H9 (cell line): ENCODE measurements around the gene HNF1B. TPM values are rescaled to one million over a fixed set of nuclear protein-coding genes. Genes with fewer than 3 reads are reported as not detected.

Experiments
- DNase-seq: peaks from one replicate; pipeline ENCODE4 v3.0.0-alpha.2; 2017
- H2AFZ ChIP-seq: one replicate; pipeline ENCODE4 v1.6.1; 2013; ENCODE audit warnings: mild to moderate bottlenecking, low read length, control low read depth, moderate library complexity
- H2AK5ac ChIP-seq: 2 replicates; pipeline ENCODE4 v1.6.1; 2013; ENCODE audit warnings: low read length, control low read depth, mixed read lengths; ENCODE audit not compliant: insufficient read length
- H2BK120ac ChIP-seq: one replicate; pipeline ENCODE4 v1.6.1; 2013; ENCODE audit warnings: low read depth, mild to moderate bottlenecking, low read length, control low read depth, inconsistent platforms; ENCODE audit not compliant: poor library complexity, severe bottlenecking
- H2BK12ac ChIP-seq: 2 replicates; pipeline ENCODE4 v1.6.1; 2013; ENCODE audit warnings: low read length, control low read depth, mixed read lengths, low read depth; ENCODE audit not compliant: insufficient read length
- H2BK15ac ChIP-seq: 2 replicates; pipeline ENCODE4 v1.6.1; 2013; ENCODE audit warnings: low read depth, low read length, control low read depth
- H2BK20ac ChIP-seq: one replicate; pipeline ENCODE4 v1.6.1; 2013; ENCODE audit warnings: low read depth, mild to moderate bottlenecking, low read length, control low read depth, inconsistent platforms; ENCODE audit not compliant: poor library complexity, severe bottlenecking
- H2BK5ac ChIP-seq: 2 replicates; pipeline ENCODE4 v1.6.1; 2013; ENCODE audit warnings: low read length, control low read depth, mixed read lengths; ENCODE audit not compliant: insufficient read length
- H3K14ac ChIP-seq: 2 replicates; pipeline ENCODE4 v1.6.1; 2013; ENCODE audit warnings: low read length, control low read depth; ENCODE audit not compliant: insufficient read depth
- H3K18ac ChIP-seq: 2 replicates; pipeline ENCODE4 v1.6.1; 2013; ENCODE audit warnings: low read depth, mild to moderate bottlenecking, mixed read lengths, low read length, control low read depth; ENCODE audit not compliant: insufficient read length
- H3K23ac ChIP-seq: 2 replicates; pipeline ENCODE4 v1.6.1; 2013; ENCODE audit warnings: low read length, control low read depth, mixed read lengths, low read depth; ENCODE audit not compliant: insufficient read length
- H3K23me2 ChIP-seq: 2 replicates; pipeline ENCODE4 v1.6.1; 2013; ENCODE audit warnings: low read depth, mild to moderate bottlenecking, mixed read lengths, low read length, control low read depth; ENCODE audit not compliant: insufficient read length, poor library complexity, severe bottlenecking
- H3K27ac ChIP-seq: 2 replicates; pipeline ENCODE4 v1.5.1; 2013; ENCODE audit warnings: low read length, control low read depth, mixed read lengths, low read depth; ENCODE audit not compliant: insufficient read length
- H3K27me3 ChIP-seq: 2 replicates; pipeline ENCODE4 v1.6.1; 2013; ENCODE audit warnings: low read length, control low read depth, inconsistent platforms; ENCODE audit not compliant: insufficient read depth
- H3K4ac ChIP-seq: 2 replicates; pipeline ENCODE4 v1.6.1; 2013; ENCODE audit warnings: low read depth, mild to moderate bottlenecking, control low read depth, inconsistent platforms, low read length, moderate library complexity
- H3K4me1 ChIP-seq: 2 replicates; pipeline ENCODE4 v1.6.1; 2013; ENCODE audit warnings: low read length, control low read depth, inconsistent platforms; ENCODE audit not compliant: insufficient read depth
- H3K4me2 ChIP-seq: 2 replicates; pipeline ENCODE4 v1.6.1; 2013; ENCODE audit warnings: low read length, control low read depth, mixed read lengths; ENCODE audit not compliant: insufficient read length, insufficient read depth
- H3K56ac ChIP-seq: 2 replicates; pipeline ENCODE4 v1.6.1; 2013; ENCODE audit warnings: low read depth, mild to moderate bottlenecking, mixed read lengths, low read length, control low read depth; ENCODE audit not compliant: insufficient read length
- H3K79me1 ChIP-seq: 2 replicates; pipeline ENCODE4 v1.6.1; 2013; ENCODE audit warnings: low read depth, mild to moderate bottlenecking, moderate library complexity, low read length, control low read depth, inconsistent platforms; ENCODE audit not compliant: insufficient read depth, poor library complexity, severe bottlenecking
- H3K79me2 ChIP-seq: 2 replicates; pipeline ENCODE4 v1.6.1; 2013; ENCODE audit warnings: low read length, control low read depth, inconsistent platforms; ENCODE audit not compliant: insufficient read depth
- H3K9ac ChIP-seq: 2 replicates; pipeline ENCODE4 v1.6.1; 2013; ENCODE audit warnings: low read length, control low read depth, mixed read lengths; ENCODE audit not compliant: insufficient read length; ENCODE audit errors: extremely low read depth
- H3K9me3 ChIP-seq: one replicate; pipeline ENCODE4 v1.6.1; 2013; ENCODE audit warnings: low read depth, low read length, inconsistent platforms; ENCODE audit not compliant: control insufficient read depth
- H3T11ph ChIP-seq: one replicate; pipeline ENCODE4 v1.6.1; 2013; ENCODE audit warnings: mild to moderate bottlenecking, low read length, control low read depth, inconsistent platforms
- H4K20me1 ChIP-seq: one replicate; pipeline ENCODE4 v1.6.1; 2013; ENCODE audit not compliant: control insufficient read depth, insufficient read length, insufficient read depth
- H4K5ac ChIP-seq: 2 replicates; pipeline ENCODE4 v1.6.1; 2013; ENCODE audit warnings: low read depth, mild to moderate bottlenecking, mixed read lengths, low read length, control low read depth; ENCODE audit not compliant: insufficient read length
- H4K8ac ChIP-seq: replicated peaks from 2 replicates; pipeline ENCODE4 v1.6.1; 2013; ENCODE audit warnings: low read length, control low read depth, mixed read lengths, low read depth; ENCODE audit not compliant: insufficient read length
- H4K91ac ChIP-seq: 2 replicates; pipeline ENCODE4 v1.6.1; 2013; ENCODE audit warnings: low read depth, mild to moderate bottlenecking, moderate library complexity, mixed read lengths, low read length, control low read depth; ENCODE audit not compliant: insufficient read length
- H3K27ac Mint-ChIP-seq, 3 experiments: 2 replicates in 2 of 3; 3 replicates in 1 of 3; pipeline ENCODE4 v1.8.0; 2020 to 2021; ENCODE audit warnings: mixed read lengths in 3 of 3, mild to moderate bottlenecking in 1 of 3, moderate library complexity in 1 of 3
- H3K27me3 Mint-ChIP-seq: 2 replicates; pipeline ENCODE4 v1.8.0; 2021; ENCODE audit warnings: low read depth, mild to moderate bottlenecking, moderate library complexity, mixed read lengths
- H3K36me3 Mint-ChIP-seq, 3 experiments: 2 replicates in 2 of 3; 3 replicates in 1 of 3; pipeline ENCODE4 v1.8.0; 2020 to 2021; ENCODE audit warnings: low read depth in 3 of 3, mixed read lengths in 3 of 3; ENCODE audit not compliant: insufficient read depth in 1 of 3
- H3K4me1 Mint-ChIP-seq, 2 experiments: 2 replicates each; pipeline ENCODE4 v1.8.0; 2020; ENCODE audit warnings: mixed read lengths in 2 of 2
- H3K4me3 Mint-ChIP-seq, 2 experiments: 2 replicates in 1 of 2; 3 replicates in 1 of 2; pipeline ENCODE4 v1.8.0; 2020 to 2021; ENCODE audit warnings: mild to moderate bottlenecking in 2 of 2, mixed read lengths in 2 of 2, moderate library complexity in 1 of 2
- H3K9me3 Mint-ChIP-seq, 2 experiments: 2 replicates in 1 of 2; 3 replicates in 1 of 2; pipeline ENCODE4 v1.8.0; 2020; ENCODE audit warnings: mild to moderate bottlenecking in 2 of 2, mixed read lengths in 2 of 2, moderate library complexity in 1 of 2
- CTCF ChIP-seq: fragments of 200-600 bp; sonication (generic); conservative IDR thresholded peaks from 3 replicates; pipeline ENCODE4 v1.8.0; 2021; ENCODE audit warnings: antibody characterized with exemption, mild to moderate bottlenecking
- WGBS: extraction: QIAGEN DNeasy Blood & Tissue Kit; methylation state at CpG from one replicate; pipeline ENCODE4 v1.1.7; 2013; ENCODE audit warnings: missing lambda C conversion rate, low lambda C conversion rate, mixed read lengths; ENCODE audit not compliant: insufficient read length; ENCODE audit errors: extremely low coverage; 5-methylcytosine and 5-hydroxymethylcytosine counted together
- total RNA-seq: library from RNA; stranded (reverse); gene quantifications from 2 replicates; pipeline ENCODE4 v1.2.1, GENCODE V29; 2021

HNF1B gene
- total RNA-seq, 1 experiment from 2014 or later = not detected

DNA sequence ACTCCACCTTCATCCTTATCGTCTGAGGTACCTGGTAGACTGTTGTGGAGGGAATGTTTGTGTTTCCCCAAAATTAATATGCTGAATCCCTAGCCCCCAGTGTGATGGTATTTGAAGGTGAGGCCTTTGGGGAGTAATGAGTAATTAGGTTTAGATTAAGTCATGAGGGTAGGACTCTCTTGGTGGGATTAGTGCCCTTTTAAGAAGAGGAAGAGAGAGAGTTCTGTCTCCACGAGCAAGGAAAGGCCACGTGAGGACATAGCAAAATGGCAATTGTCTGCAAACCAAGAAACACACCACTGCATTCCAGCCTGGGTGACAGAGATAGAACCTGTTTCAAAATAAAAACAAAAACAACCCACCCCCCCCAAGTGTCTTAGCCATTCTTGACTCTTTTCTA lies 80.6 kb downstream of the HNF1B start:
- DNase-seq = no peak
- Mint-ChIP-seq H3K27me3 (peaks cover 1% of the 10 kb centered on the region), H3K4me3 (no peak overlapping the region), H3K36me3 (no peaks in the 10 kb centered on the region), H3K27ac (no peak overlapping the region), H3K4me1 (peaks cover 16 to 24% of the 10 kb centered on the region in 2 experiments), H3K9me3 (no peaks in the 10 kb centered on the region)
- H3K9me3 ChIP-seq = no peaks in the 10 kb centered on the region
- H4K5ac ChIP-seq = no peak overlapping the region
- no peak overlapping the region for H3K9ac ChIP-seq
- WGBS = no CpG with 5 or more reads among the region's 3 CpGs
- H3K14ac ChIP-seq = no peak overlapping the region
- H2BK5ac ChIP-seq = no peak overlapping the region
- H2BK120ac ChIP-seq = no peak overlapping the region
- no peak overlapping the region for H2BK12ac ChIP-seq
- no peak overlapping the region for H4K91ac ChIP-seq
- 0 out of 2 replicates have a peak, but pooled peaks cover 3% of the 10 kb centered on the region for H3K4me1 ChIP-seq
- no peak overlapping the region for H3K27ac ChIP-seq
- no peaks in the 10 kb centered on the region for H3K23me2 ChIP-seq
- no peaks in the 10 kb centered on the region for H3K79me1 ChIP-seq
- H2BK20ac ChIP-seq = no peak overlapping the region
- H3T11ph ChIP-seq = no peak overlapping the region
- no peak overlapping the region for H3K18ac ChIP-seq
- TF ChIP-seq CTCF = no peak
- no peak overlapping the region for H2BK15ac ChIP-seq
- H3K23ac ChIP-seq = no peak overlapping the region
- H3K27me3 ChIP-seq = no peaks in the 10 kb centered on the region
- H2AFZ ChIP-seq = no peak overlapping the region
- no peak overlapping the region for H2AK5ac ChIP-seq
- H4K20me1 ChIP-seq = no peaks in the 10 kb centered on the region
- no peak overlapping the region for H3K4me2 ChIP-seq
- no peak overlapping the region for H3K4ac ChIP-seq
- H3K56ac ChIP-seq = no peak overlapping the region
- no peak overlapping the region for H4K8ac ChIP-seq
- H3K79me2 ChIP-seq = no peaks in the 10 kb centered on the region
